IMR-90 (cell line): ENCODE data around the gene CHD3.

ENCODE experiments used
- CTCF ChIP-seq: conservative IDR thresholded peaks from 2 replicates; pipeline ENCODE4 v1.5.1; 2012; ENCODE audit warnings: mild to moderate bottlenecking, low read depth, low read length, improper control_type of control experiment
- MAFK ChIP-seq: IDR thresholded peaks from 2 replicates; pipeline ENCODE4 v1.6.1; 2012; ENCODE audit warnings: low read depth, low read length, improper control_type of control experiment
- MXI1 ChIP-seq: IDR thresholded peaks from 2 replicates; pipeline ENCODE4 v1.6.1; 2012; ENCODE audit warnings: low read depth, mild to moderate bottlenecking, low read length, moderate library complexity, borderline replicate concordance
- POLR2A ChIP-seq: IDR thresholded peaks from 2 replicates; pipeline ENCODE4 v1.6.1; 2012; ENCODE audit warnings: mild to moderate bottlenecking, low read depth, low read length
- RAD21 ChIP-seq: IDR thresholded peaks from 2 replicates; pipeline ENCODE4 v1.6.1; 2012; ENCODE audit warnings: low read length, improper control_type of control experiment

- no peak; the same call in 1 of the 2 replicates for TF ChIP-seq MXI1
- no peak for TF ChIP-seq CTCF
- TF ChIP-seq RAD21, result no peak
- TF ChIP-seq POLR2A, result no peak; the same call in 1 of the 2 replicates
- no peak for TF ChIP-seq MAFK
Observed at GRCh38 chr17:7856011-7856810, 32.4 kb upstream of the CHD3 start.
